ENCODE data around the gene TARS2.

DNA sequence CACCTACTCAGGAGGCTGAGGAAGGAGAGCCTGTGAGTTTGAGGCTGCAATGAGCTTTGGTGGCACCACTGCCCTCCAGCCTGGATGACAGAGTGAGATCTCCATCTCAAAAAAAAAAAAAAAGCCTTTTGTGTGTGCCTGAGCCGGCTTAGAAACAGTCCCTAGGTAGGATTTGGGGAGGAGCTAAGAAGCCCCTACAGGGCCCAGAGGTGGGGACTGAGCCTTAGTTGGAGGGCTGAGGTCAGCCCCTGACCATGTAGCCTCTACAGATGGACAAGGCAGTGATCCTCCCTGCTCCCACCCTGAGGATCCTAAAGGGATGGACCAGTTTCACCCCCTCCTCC, 64.5 kb downstream of the TARS2 start:
- TF ChIP-seq, protein P1, sequence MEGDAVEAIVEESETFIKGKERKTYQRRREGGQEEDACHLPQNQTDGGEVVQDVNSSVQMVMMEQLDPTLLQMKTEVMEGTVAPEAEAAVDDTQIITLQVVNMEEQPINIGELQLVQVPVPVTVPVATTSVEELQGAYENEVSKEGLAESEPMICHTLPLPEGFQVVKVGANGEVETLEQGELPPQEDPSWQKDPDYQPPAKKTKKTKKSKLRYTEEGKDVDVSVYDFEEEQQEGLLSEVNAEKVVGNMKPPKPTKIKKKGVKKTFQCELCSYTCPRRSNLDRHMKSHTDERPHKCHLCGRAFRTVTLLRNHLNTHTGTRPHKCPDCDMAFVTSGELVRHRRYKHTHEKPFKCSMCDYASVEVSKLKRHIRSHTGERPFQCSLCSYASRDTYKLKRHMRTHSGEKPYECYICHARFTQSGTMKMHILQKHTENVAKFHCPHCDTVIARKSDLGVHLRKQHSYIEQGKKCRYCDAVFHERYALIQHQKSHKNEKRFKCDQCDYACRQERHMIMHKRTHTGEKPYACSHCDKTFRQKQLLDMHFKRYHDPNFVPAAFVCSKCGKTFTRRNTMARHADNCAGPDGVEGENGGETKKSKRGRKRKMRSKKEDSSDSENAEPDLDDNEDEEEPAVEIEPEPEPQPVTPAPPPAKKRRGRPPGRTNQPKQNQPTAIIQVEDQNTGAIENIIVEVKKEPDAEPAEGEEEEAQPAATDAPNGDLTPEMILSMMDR (IDR thresholded peaks at IDR 0.05; ENCODE audit: insufficient read depth, low read length, poor library complexity, severe bottlenecking), result no peak
- TF ChIP-seq EZH2phosphoT487 (conservative IDR thresholded peaks at IDR 0.05; ENCODE audit: low read length), result no peak

All from SU-DHL-6 (cell line).